Karpas-422 (cell line): ENCODE results near the gene OPN3. TPM values are rescaled to one million over a fixed set of nuclear protein-coding genes. Genes with fewer than 3 reads are reported as not detected.

ENCODE experiments used
- DNase-seq: peaks from one replicate; pipeline ENCODE4 v3.0.0-alpha.2; 2015
- H2AFZ ChIP-seq: fragments of 200-600 bp; sonication (generic); 2 replicates; pipeline ENCODE4 v1.6.1; 2014; ENCODE audit warnings: antibody characterized with exemption, low read length, mixed read lengths
- H3K27ac ChIP-seq: fragments of 200-600 bp; sonication (generic); 2 replicates; pipeline ENCODE4 v1.5.1; 2014; ENCODE audit warnings: mild to moderate bottlenecking, low read length, moderate library complexity
- H3K27me3 ChIP-seq: fragments of 200-600 bp; sonication (generic); 2 replicates; pipeline ENCODE4 v1.6.1; 2014; ENCODE audit warnings: low read length, mixed read lengths
- H3K36me3 ChIP-seq: fragments of 200-600 bp; sonication (generic); 2 replicates; pipeline ENCODE4 v1.6.1; 2014; ENCODE audit warnings: low read length, mixed read lengths; ENCODE audit not compliant: insufficient read depth
- H3K4me1 ChIP-seq: fragments of 200-600 bp; sonication (generic); 2 replicates; pipeline ENCODE4 v1.6.1; 2014; ENCODE audit warnings: mild to moderate bottlenecking, low read length, mixed read lengths
- H3K4me2 ChIP-seq: fragments of 200-600 bp; sonication (generic); 2 replicates; pipeline ENCODE4 v1.6.1; 2014; ENCODE audit warnings: low read length, low read depth, mild to moderate bottlenecking; ENCODE audit not compliant: poor library complexity, severe bottlenecking
- H3K4me3 ChIP-seq: fragments of 200-600 bp; sonication (generic); 2 replicates; pipeline ENCODE4 v1.5.1; 2014; ENCODE audit warnings: mild to moderate bottlenecking, antibody characterized with exemption, low read length, mixed read lengths
- H3K79me2 ChIP-seq: fragments of 200-600 bp; sonication (generic); 2 replicates; pipeline ENCODE4 v1.6.1; 2014; ENCODE audit warnings: mild to moderate bottlenecking, low read length, mixed read lengths
- H3K9ac ChIP-seq: fragments of 200-600 bp; sonication (generic); 2 replicates; pipeline ENCODE4 v1.6.0; 2014; ENCODE audit warnings: low read length
- H3K9me2 ChIP-seq: fragments of 200-600 bp; sonication (generic), shearing (Covaris generic); replicated peaks from 2 replicates; pipeline ENCODE4 v1.6.0; 2014; ENCODE audit warnings: mild to moderate bottlenecking, low read length, moderate library complexity; ENCODE audit not compliant: insufficient read depth
- H3K9me3 ChIP-seq: fragments of 300-700, 200-600 bp; sonication (generic); 2 replicates; pipeline ENCODE4 v1.6.1; 2014; ENCODE audit warnings: low read length, mixed read lengths
- H4K20me1 ChIP-seq: fragments of 200-600 bp; sonication (generic); 2 replicates; pipeline ENCODE4 v1.6.1; 2014; ENCODE audit warnings: mild to moderate bottlenecking, antibody characterized with exemption, low read length, low read depth; ENCODE audit not compliant: insufficient read depth
- total RNA-seq: library from RNA; depleted of rRNA; stranded (reverse); fragments of >200 nt; shearing (Covaris generic); gene quantifications from 2 replicates; pipeline ENCODE4 v1.2.3, GENCODE V29; 2014; ENCODE audit warnings: low replicate concordance

The OPN3 gene
- total RNA-seq, 1 experiment from 2014 or later = 3.6 TPM

- no peak for DNase-seq
- Histone ChIP-seq H4K20me1 (no peaks in the 10 kb centered on the region), H3K9me2 (no peaks in the 10 kb centered on the region), H3K27ac (no peak overlapping the region), H3K4me3 (no peak overlapping the region), H3K79me2 (no peaks in the 10 kb centered on the region), H3K4me1 (peaks cover 4% of the 10 kb centered on the region), H3K36me3 (no peaks in the 10 kb centered on the region), H3K4me2 (no peak overlapping the region), H3K9me3 (no peaks in the 10 kb centered on the region), H2AFZ (no peak overlapping the region), H3K27me3 (no peaks in the 10 kb centered on the region), H3K9ac (no peak overlapping the region)
Observed at GRCh38 chr1:241591317-241591716, 48.9 kb downstream of the OPN3 start.

GRCh38 chr1:241590719-241591118, 49.5 kb downstream of the OPN3 start:
- Histone ChIP-seq H3K9me2 (no peaks in the 10 kb centered on the region), H3K79me2 (no peaks in the 10 kb centered on the region), H2AFZ (no peak overlapping the region), H4K20me1 (no peaks in the 10 kb centered on the region), H3K9ac (no peak overlapping the region), H3K27me3 (no peaks in the 10 kb centered on the region), H3K36me3 (no peaks in the 10 kb centered on the region), H3K9me3 (no peaks in the 10 kb centered on the region), H3K4me1 (no peaks in the 10 kb centered on the region), H3K27ac (no peak overlapping the region), H3K4me2 (no peak overlapping the region), H3K4me3 (no peak overlapping the region)
- DNase-seq = no peak

- no peak overlapping the region for H3K9ac ChIP-seq
- no peaks in the 10 kb centered on the region for H3K4me1 ChIP-seq
- no peaks in the 10 kb centered on the region for H3K36me3 ChIP-seq
- no peak for DNase-seq
- no peak overlapping the region for H3K27ac ChIP-seq
- H3K27me3 ChIP-seq = no peaks in the 10 kb centered on the region
- H4K20me1 ChIP-seq = no peaks in the 10 kb centered on the region
- H3K4me2 ChIP-seq = no peak overlapping the region
- no peak overlapping the region for H3K4me3 ChIP-seq
- no peak overlapping the region for H2AFZ ChIP-seq
- H3K9me3 ChIP-seq = no peaks in the 10 kb centered on the region
- no peaks in the 10 kb centered on the region for H3K9me2 ChIP-seq
- no peaks in the 10 kb centered on the region for H3K79me2 ChIP-seq
Observed at GRCh38 chr1:241589521-241589920, 50.6 kb downstream of the OPN3 start.

GRCh38 chr1:241586905-241587512, 53.2 kb downstream of the OPN3 start:
- no peaks in the 10 kb centered on the region for H3K4me1 ChIP-seq
- H3K9me3 ChIP-seq = no peaks in the 10 kb centered on the region
- DNase-seq = no peak
- no peak overlapping the region for H3K4me3 ChIP-seq
- no peaks in the 10 kb centered on the region for H3K27me3 ChIP-seq
- H3K27ac ChIP-seq = no peak overlapping the region
- no peak overlapping the region for H3K4me2 ChIP-seq
- no peaks in the 10 kb centered on the region for H3K36me3 ChIP-seq
- H3K9ac ChIP-seq = no peak overlapping the region
- H3K79me2 ChIP-seq = no peaks in the 10 kb centered on the region
- H4K20me1 ChIP-seq = no peaks in the 10 kb centered on the region
- no peaks in the 10 kb centered on the region for H3K9me2 ChIP-seq
- H2AFZ ChIP-seq = no peak overlapping the region

GRCh38 chr1:241582921-241583321, 57.2 kb downstream of the OPN3 start:
- Histone ChIP-seq H2AFZ (no peak overlapping the region), H3K9ac (no peak overlapping the region), H3K27ac (no peak overlapping the region), H3K9me3 (no peaks in the 10 kb centered on the region), H3K27me3 (no peaks in the 10 kb centered on the region), H4K20me1 (no peaks in the 10 kb centered on the region), H3K9me2 (no peaks in the 10 kb centered on the region), H3K4me3 (no peak overlapping the region), H3K4me1 (no peaks in the 10 kb centered on the region), H3K4me2 (no peak overlapping the region), H3K79me2 (no peaks in the 10 kb centered on the region), H3K36me3 (peaks cover 8% of the 10 kb centered on the region; the same call in 1 of the 2 replicates)
- DNase-seq = no peak

- H2AFZ ChIP-seq = no peak overlapping the region
- DNase-seq = no peak
- H3K4me2 ChIP-seq = no peak overlapping the region
- no peaks in the 10 kb centered on the region; the same call in 1 of the 2 replicates for H3K4me1 ChIP-seq
- H3K4me3 ChIP-seq = no peak overlapping the region
- no peaks in the 10 kb centered on the region for H3K79me2 ChIP-seq
- peaks cover 8% of the 10 kb centered on the region; the same call in 1 of the 2 replicates for H3K36me3 ChIP-seq
- no peaks in the 10 kb centered on the region for H3K9me2 ChIP-seq
- no peaks in the 10 kb centered on the region for H3K27me3 ChIP-seq
- H3K27ac ChIP-seq = no peak overlapping the region
- H3K9ac ChIP-seq = no peak overlapping the region
- H3K9me3 ChIP-seq = no peaks in the 10 kb centered on the region
- H4K20me1 ChIP-seq = no peaks in the 10 kb centered on the region
Observed at GRCh38 chr1:241579434-241579833, 60.7 kb downstream of the OPN3 start.

GRCh38 chr1:241574154-241574553, 66.0 kb downstream of the OPN3 start:
- Histone ChIP-seq H3K4me1 (no peaks in the 10 kb centered on the region; the same call in 1 of the 2 replicates), H2AFZ (no peak overlapping the region), H3K27ac (no peak overlapping the region), H3K9ac (no peak overlapping the region), H3K9me3 (no peaks in the 10 kb centered on the region), H3K79me2 (no peaks in the 10 kb centered on the region), H3K4me2 (no peak overlapping the region), H3K4me3 (no peak overlapping the region), H4K20me1 (no peaks in the 10 kb centered on the region), H3K36me3 (no peaks in the 10 kb centered on the region; the same call in 1 of the 2 replicates), H3K27me3 (no peaks in the 10 kb centered on the region), H3K9me2 (no peaks in the 10 kb centered on the region)
- DNase-seq = no peak

GRCh38 chr1:241569848-241570247, 70.3 kb downstream of the OPN3 start:
- H3K4me3 ChIP-seq = no peak overlapping the region
- no peaks in the 10 kb centered on the region for H3K79me2 ChIP-seq
- no peak overlapping the region for H3K9ac ChIP-seq
- H3K9me3 ChIP-seq = no peaks in the 10 kb centered on the region
- no peak overlapping the region for H3K27ac ChIP-seq
- no peaks in the 10 kb centered on the region for H3K9me2 ChIP-seq
- H3K27me3 ChIP-seq = no peaks in the 10 kb centered on the region
- H3K36me3 ChIP-seq = no peaks in the 10 kb centered on the region
- DNase-seq = no peak
- no peak overlapping the region for H3K4me2 ChIP-seq
- H2AFZ ChIP-seq = no peak overlapping the region
- no peaks in the 10 kb centered on the region for H3K4me1 ChIP-seq
- H4K20me1 ChIP-seq = no peaks in the 10 kb centered on the region
